Left ventricle myocardium inferior (tissue), 1 donor: ENCODE measurements around the gene EXO1. TPM values are rescaled to one million over a fixed set of nuclear protein-coding genes. Genes with fewer than 3 reads are reported as not detected.

Experiments
- DNase-seq: peaks from one replicate; pipeline ENCODE4 v3.0.0-alpha.2; 2020
- H3K27ac ChIP-seq: fragments of 200-600 bp; replicated peaks from 2 replicates; pipeline ENCODE4 v1.8.0; 2021
- H3K27me3 ChIP-seq: fragments of 200-600 bp; 2 replicates; pipeline ENCODE4 v1.8.0; 2021; ENCODE audit warnings: low read depth
- H3K36me3 ChIP-seq: fragments of 200-600 bp; 2 replicates; pipeline ENCODE4 v1.8.0; 2021
- H3K4me1 ChIP-seq: fragments of 200-600 bp; 2 replicates; pipeline ENCODE4 v1.8.0; 2021
- H3K4me3 ChIP-seq: fragments of 200-600 bp; 2 replicates; pipeline ENCODE4 v1.8.0; 2021; ENCODE audit warnings: mild to moderate bottlenecking, moderate library complexity
- H3K9me3 ChIP-seq: fragments of 200-600 bp; replicated peaks from 2 replicates; pipeline ENCODE4 v1.8.0; 2021
- intact Hi-C: fragments of 100-400 bp; cut with micrococcal nuclease; formaldehyde crosslinking; loops from one replicate; pipeline ENCODE4 v1.11.0; 2022
- total RNA-seq: library from RNA; stranded (reverse); fragmentation: NEBNext Ultra II Directional; extraction: Animal tissue kit (Norgen Biotek cat#: 25700); gene quantifications from one replicate; pipeline ENCODE4 v1.2.1, GENCODE V29; 2021
- TF ChIP-seq, protein P1 (sequence below): fragments of 200-600 bp; IDR thresholded peaks from 2 replicates; pipeline ENCODE4 v1.8.0; 2021; ENCODE audit warnings: antibody characterized with exemption, mild to moderate bottlenecking, borderline replicate concordance
- donor health status: DM: no; HTN: yes; CAD: no; lungs with severe emphysema.

Gene EXO1
- total RNA-seq, 1 donor from 2014 or later: 0.44 TPM

DNA sequence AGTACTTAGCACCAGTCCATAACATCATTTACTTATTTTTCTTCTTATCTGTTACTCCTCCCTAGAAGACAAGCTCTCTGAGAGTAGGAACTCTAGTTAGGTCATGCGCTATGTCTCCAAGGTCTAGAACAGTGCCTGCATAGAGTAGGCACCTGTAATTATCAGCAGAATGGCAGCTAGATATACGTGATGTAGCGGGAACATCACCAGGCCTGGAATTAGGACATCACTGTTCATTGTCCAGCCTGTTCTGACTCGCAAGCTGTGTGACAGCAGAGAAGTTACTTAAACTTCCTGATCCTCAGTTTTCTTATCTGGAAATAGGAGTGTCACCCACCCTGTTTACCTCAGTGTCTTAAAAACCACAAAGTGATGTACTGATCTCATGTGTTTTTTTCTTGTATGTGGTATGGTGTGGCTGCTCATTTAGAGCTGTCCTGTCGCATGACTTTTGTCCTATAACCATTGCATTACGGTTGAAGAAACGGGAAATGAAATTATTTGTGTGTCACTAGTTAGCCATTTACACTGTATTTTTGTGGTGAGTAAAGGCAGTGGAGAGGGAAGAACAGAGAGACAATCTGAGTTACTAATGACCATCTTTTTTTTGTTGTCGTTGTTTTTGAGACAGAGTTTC lies 37.1 kb upstream of the EXO1 start:
- no peak overlapping the region for H3K27ac ChIP-seq
- no peaks in the 10 kb centered on the region for H3K36me3 ChIP-seq
- no peaks in the 10 kb centered on the region for H3K9me3 ChIP-seq
- intact Hi-C loops: loop anchor here (10.0 kb wide), 1 partner anchor 206 kb away; no protein-coding TSS in a partner anchor
- no peak overlapping the region for H3K4me3 ChIP-seq
- H3K4me1 ChIP-seq: no peaks in the 10 kb centered on the region
- no peak for DNase-seq
- H3K27me3 ChIP-seq: peaks cover 5% of the 10 kb centered on the region
- TF ChIP-seq, protein P1, sequence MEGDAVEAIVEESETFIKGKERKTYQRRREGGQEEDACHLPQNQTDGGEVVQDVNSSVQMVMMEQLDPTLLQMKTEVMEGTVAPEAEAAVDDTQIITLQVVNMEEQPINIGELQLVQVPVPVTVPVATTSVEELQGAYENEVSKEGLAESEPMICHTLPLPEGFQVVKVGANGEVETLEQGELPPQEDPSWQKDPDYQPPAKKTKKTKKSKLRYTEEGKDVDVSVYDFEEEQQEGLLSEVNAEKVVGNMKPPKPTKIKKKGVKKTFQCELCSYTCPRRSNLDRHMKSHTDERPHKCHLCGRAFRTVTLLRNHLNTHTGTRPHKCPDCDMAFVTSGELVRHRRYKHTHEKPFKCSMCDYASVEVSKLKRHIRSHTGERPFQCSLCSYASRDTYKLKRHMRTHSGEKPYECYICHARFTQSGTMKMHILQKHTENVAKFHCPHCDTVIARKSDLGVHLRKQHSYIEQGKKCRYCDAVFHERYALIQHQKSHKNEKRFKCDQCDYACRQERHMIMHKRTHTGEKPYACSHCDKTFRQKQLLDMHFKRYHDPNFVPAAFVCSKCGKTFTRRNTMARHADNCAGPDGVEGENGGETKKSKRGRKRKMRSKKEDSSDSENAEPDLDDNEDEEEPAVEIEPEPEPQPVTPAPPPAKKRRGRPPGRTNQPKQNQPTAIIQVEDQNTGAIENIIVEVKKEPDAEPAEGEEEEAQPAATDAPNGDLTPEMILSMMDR: no peak

DNA sequence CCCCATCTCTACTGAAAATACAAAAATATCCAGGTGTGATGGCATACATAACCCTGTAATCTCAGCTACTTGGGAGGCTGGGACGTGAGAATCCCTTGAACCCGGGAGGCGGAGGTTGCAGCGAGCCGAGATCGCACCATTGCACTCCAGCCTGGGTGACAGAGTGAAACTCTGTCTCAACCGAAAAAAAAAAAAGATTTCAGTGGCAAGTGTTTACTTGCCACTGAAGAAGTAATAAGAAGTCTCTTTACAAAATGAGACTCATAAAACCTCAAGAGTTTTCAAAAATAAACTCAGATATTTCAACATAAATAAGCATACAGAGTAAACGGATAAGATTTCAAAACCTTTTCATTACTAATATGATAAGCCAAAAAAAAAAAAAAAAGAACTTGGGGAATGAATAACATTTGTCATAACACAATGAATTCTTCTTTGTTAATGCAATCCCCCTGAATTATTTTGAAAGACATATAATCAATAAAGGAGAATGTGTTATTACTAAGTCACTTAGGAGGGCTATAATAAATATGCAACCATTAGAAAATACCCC lies 34.2 kb upstream of the EXO1 start:
- no peaks in the 10 kb centered on the region for H3K36me3 ChIP-seq
- no peaks in the 10 kb centered on the region for H3K4me1 ChIP-seq
- no peak for DNase-seq
- no peak overlapping the region for H3K27ac ChIP-seq
- H3K27me3 ChIP-seq: peaks cover 5% of the 10 kb centered on the region
- intact Hi-C loops: loop anchor here (10.0 kb wide), 1 partner anchor 209 kb away; no protein-coding TSS in a partner anchor
- TF ChIP-seq, protein P1: no peak
- no peaks in the 10 kb centered on the region for H3K9me3 ChIP-seq
- no peak overlapping the region for H3K4me3 ChIP-seq

DNA sequence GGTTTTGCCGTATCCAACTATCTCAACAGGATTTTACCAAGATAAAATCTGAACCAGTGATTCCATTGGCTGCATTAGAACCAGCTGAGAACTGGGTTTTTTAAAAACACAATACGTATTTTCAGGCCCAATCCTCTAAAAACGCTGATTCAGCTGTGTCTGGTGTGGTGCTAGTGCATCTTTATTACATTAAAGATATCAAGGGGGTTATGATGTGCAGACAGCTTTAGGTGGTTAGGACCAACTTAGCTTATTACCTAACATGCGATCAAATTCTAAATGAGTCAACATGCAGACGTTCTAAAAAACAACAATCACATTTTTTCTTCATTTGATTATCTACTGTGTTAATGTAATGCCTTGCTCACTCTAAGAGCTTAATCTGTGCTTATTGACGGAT lies 32.0 kb upstream of the EXO1 start:
- intact Hi-C loops: loop anchor here (10.0 kb wide), 1 partner anchor 211 kb away; no protein-coding TSS in a partner anchor
- Histone ChIP-seq H3K36me3 (no peaks in the 10 kb centered on the region), H3K27ac (no peak overlapping the region)

DNA sequence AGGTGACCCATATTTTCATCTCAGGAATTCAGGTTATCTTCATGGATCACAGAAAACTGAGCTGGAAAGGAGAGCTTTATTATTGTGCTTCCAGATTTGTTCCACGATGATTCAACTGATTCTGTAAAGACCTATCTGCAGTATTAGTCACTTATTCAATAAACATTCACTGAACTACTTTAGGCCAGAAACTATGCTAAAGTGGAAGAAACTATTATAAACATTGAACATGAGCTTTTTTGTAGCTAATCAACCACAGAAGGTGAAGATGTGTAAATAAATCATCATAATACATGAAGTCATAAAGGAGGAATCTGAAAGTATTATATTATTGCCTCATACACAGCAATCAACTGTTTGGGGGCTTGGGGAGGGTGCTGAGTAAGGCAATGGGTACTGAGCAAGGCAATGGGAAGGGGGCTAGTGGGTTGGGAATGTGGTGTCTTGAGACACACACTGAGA lies 30.6 kb upstream of the EXO1 start:
- intact Hi-C loops: loop anchor here (10.0 kb wide), 1 partner anchor 213 kb away; no protein-coding TSS in a partner anchor
- H3K36me3 ChIP-seq: no peaks in the 10 kb centered on the region
- H3K9me3 ChIP-seq: no peaks in the 10 kb centered on the region
- H3K4me1 ChIP-seq: no peaks in the 10 kb centered on the region
- DNase-seq: no peak
- TF ChIP-seq, protein P1: no peak
- no peaks in the 10 kb centered on the region for H3K27me3 ChIP-seq
- H3K4me3 ChIP-seq: no peak overlapping the region
- no peak overlapping the region for H3K27ac ChIP-seq

More for the DNA sequence above, 32.0 kb upstream of the EXO1 start:
- no peaks in the 10 kb centered on the region for H3K9me3 ChIP-seq
- H3K27me3 ChIP-seq: peaks cover 1% of the 10 kb centered on the region
- TF ChIP-seq, protein P1: no peak
- H3K4me3 ChIP-seq: no peak overlapping the region
- H3K4me1 ChIP-seq: no peaks in the 10 kb centered on the region
- DNase-seq: no peak

DNA sequence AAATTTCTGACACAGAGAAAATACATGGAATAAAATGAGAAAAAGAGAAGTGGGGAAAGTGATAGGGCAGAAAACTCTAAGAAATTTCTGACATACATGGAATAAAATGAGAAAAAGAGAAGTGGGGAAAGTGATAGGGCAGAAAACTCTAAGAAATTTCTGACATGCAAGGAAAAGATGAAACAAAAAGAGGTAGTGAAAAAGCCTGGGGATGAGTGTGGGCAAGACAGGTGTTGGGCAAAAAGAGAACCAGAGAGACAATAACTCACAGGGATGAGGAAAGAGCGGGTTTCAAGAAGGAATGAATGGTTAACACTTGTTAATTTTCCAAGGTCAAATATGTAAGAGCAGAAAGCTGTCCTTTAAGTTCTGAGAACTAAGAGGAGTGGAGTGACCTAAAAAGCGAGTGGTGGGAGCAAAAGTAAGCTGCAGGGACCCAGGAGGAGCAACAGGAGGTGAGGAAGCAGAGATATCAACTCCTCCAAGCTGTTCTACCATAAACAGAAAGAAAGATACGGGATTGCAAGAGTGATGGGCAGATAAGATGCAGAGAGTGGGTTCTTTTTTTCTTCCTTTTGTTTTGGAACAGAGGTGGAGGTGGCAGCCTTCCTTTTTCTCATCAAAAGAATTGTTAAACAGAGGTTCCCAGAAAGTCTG lies 29.9 kb upstream of the EXO1 start:
- H3K36me3 ChIP-seq: no peaks in the 10 kb centered on the region
- intact Hi-C loops: loop anchor here (10.0 kb wide), 1 partner anchor 213 kb away; no protein-coding TSS in a partner anchor
- H3K4me1 ChIP-seq: no peaks in the 10 kb centered on the region
- H3K27ac ChIP-seq: no peak overlapping the region
- H3K4me3 ChIP-seq: no peak overlapping the region
- DNase-seq: no peak
- TF ChIP-seq, protein P1: no peak
- no peaks in the 10 kb centered on the region for H3K27me3 ChIP-seq
- no peaks in the 10 kb centered on the region for H3K9me3 ChIP-seq
